ENCODE measurements around the gene ATP6V0E2.

The ATP6V0E2 gene

DNA sequence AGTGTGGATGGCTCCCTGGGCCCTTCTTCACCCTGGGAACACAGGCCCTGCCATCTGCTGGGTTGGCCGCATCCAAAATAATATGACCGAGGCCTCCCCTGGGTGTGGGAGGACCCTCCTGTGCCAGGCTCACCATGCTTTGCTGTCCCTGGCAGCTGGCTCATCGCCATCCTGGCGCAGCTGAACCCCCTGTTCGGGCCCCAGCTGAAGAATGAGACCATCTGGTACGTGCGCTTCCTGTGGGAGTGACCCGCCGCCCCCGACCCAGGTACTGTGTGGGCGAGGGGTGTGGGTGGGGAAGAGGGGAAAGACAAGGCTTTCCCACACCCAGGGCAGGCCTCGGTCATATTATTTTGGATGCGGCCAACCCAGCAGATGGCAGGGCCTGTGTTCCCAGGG is 4.8 kb downstream of the ATP6V0E2 start:
- H3K27me3 ChIP-seq (replicated peaks; ENCODE audit: insufficient read depth, low read length) = no peaks in the 10 kb centered on the region
- peaks cover 13% of the 10 kb centered on the region for H3K4me1 ChIP-seq (ENCODE audit: low read length)
- H3K27ac ChIP-seq (ENCODE audit: low read length) = no peak overlapping the region
- H2AFZ ChIP-seq (ENCODE audit: low read length) = no peak overlapping the region
- H4K20me1 ChIP-seq (ENCODE audit: insufficient read depth, low read length) = no peaks in the 10 kb centered on the region
- H3K4me3 ChIP-seq (ENCODE audit: low read length) = no peak overlapping the region
- peaks cover 9% of the 10 kb centered on the region; the same call in 1 of the 2 replicates for H3F3A ChIP-seq (ENCODE audit: insufficient read depth, low read length)
- H3K79me2 ChIP-seq (ENCODE audit: low read length) = peaks cover 16% of the 10 kb centered on the region
- no peak for DNase-seq
- no peak overlapping the region for H3K9ac ChIP-seq (ENCODE audit: low read length)
- TF ChIP-seq CTCF (IDR thresholded peaks at IDR 0.05; ENCODE audit: low read length) (no peak), EZH2 (optimal IDR thresholded peaks at IDR 0.05; ENCODE audit: low read depth, low read length) (no peak), EZH2phosphoT487 (IDR thresholded peaks at IDR 0.05; ENCODE audit: low read length) (no peak)
- H3K9me2 ChIP-seq (replicated peaks; ENCODE audit: insufficient read depth, low read length) = no peaks in the 10 kb centered on the region
- H3K9me3 ChIP-seq (replicated peaks; ENCODE audit: insufficient read depth, low read length) = no peaks in the 10 kb centered on the region
- H3K4me2 ChIP-seq (ENCODE audit: low read depth, low read length) = no peak overlapping the region
- H3K36me3 ChIP-seq (replicated peaks; ENCODE audit: insufficient read depth, low read length) = no peaks in the 10 kb centered on the region

GRCh38 chr7:149879271-149879743 is 5.5 kb downstream of the ATP6V0E2 start:
- TF ChIP-seq EZH2phosphoT487 (IDR thresholded peaks at IDR 0.05; ENCODE audit: low read length) (no peak), EZH2 (optimal IDR thresholded peaks at IDR 0.05; ENCODE audit: low read depth, low read length) (no peak), CTCF (IDR thresholded peaks at IDR 0.05; ENCODE audit: low read length) (no peak)
- no peak for DNase-seq

DNA sequence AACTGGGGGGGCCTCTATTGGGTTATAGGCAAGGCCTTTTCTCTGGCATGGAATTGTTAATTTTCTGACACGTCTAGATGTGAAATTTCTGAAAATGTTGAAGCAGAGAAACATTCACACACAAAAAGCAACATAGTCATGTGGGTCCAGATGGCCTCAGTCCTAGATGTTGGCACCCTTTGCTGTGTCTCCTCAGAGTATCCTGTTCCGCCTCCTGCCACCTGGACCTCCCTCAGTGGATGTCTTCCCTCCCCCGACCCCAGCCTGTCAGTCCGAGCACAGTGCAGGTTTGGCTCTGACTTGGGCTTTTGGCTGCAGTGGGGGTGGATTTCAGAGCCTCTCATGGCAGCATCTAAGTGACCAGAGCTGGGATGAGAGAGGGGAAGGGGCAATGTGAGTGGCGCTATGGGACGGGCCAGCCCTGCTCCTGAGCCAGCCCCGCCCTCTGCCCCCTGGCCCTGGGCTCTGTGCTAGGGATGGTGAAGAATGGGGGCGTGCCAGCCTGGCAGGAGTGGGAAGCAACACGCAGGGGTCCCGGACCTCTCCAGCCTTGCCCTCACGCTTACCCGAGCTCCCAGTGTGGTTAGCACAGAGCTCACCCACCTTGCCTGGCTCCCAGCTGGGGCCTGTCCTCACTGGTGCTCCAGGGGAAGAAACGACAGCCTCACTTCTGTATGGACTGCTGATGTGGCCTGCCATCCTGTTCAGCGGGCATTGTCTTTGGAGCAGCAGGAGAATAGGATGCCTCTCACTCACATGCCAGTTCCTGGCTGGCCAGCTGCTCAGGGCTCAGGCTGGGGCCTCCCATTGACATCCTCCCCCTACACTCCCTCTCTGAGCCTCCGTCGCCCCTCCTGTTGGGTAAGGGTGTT is 6.2 kb downstream of the ATP6V0E2 start:
- Histone ChIP-seq H2AFZ (ENCODE audit: low read length) (no peak overlapping the region), H3K27me3 (replicated peaks; ENCODE audit: insufficient read depth, low read length) (no peaks in the 10 kb centered on the region), H3K4me1 (ENCODE audit: low read length) (peaks cover 6% of the 10 kb centered on the region), H3K9me2 (replicated peaks; ENCODE audit: insufficient read depth, low read length) (no peaks in the 10 kb centered on the region), H3K79me2 (ENCODE audit: low read length) (peaks cover 8% of the 10 kb centered on the region; the same call in 1 of the 2 replicates), H3K36me3 (replicated peaks; ENCODE audit: insufficient read depth, low read length) (no peaks in the 10 kb centered on the region), H3K4me3 (ENCODE audit: low read length) (no peak overlapping the region), H4K20me1 (ENCODE audit: insufficient read depth, low read length) (no peaks in the 10 kb centered on the region), H3K27ac (ENCODE audit: low read length) (no peak overlapping the region), H3K4me2 (ENCODE audit: low read depth, low read length) (no peak overlapping the region), H3F3A (ENCODE audit: insufficient read depth, low read length) (no peaks in the 10 kb centered on the region), H3K9ac (ENCODE audit: low read length) (no peak overlapping the region), H3K9me3 (replicated peaks; ENCODE audit: insufficient read depth, low read length) (no peaks in the 10 kb centered on the region)
- DNase-seq = no peak
- no peak for TF ChIP-seq EZH2phosphoT487 (IDR thresholded peaks at IDR 0.05; ENCODE audit: low read length)

More at GRCh38 chr7:149879271-149879743, 5.5 kb downstream of the ATP6V0E2 start:
- H3K27me3 ChIP-seq (replicated peaks; ENCODE audit: insufficient read depth, low read length) = no peaks in the 10 kb centered on the region
- H3K79me2 ChIP-seq (ENCODE audit: low read length) = peaks cover 15% of the 10 kb centered on the region
- H3F3A ChIP-seq (ENCODE audit: insufficient read depth, low read length) = peaks cover 4% of the 10 kb centered on the region; the same call in 1 of the 2 replicates
- no peak overlapping the region for H3K9ac ChIP-seq (ENCODE audit: low read length)
- peaks cover 13% of the 10 kb centered on the region for H3K4me1 ChIP-seq (ENCODE audit: low read length)
- no peak overlapping the region for H3K27ac ChIP-seq (ENCODE audit: low read length)
- no peaks in the 10 kb centered on the region for H3K36me3 ChIP-seq (replicated peaks; ENCODE audit: insufficient read depth, low read length)
- no peak overlapping the region for H2AFZ ChIP-seq (ENCODE audit: low read length)
- no peak overlapping the region for H3K4me2 ChIP-seq (ENCODE audit: low read depth, low read length)
- H3K9me3 ChIP-seq (replicated peaks; ENCODE audit: insufficient read depth, low read length) = no peaks in the 10 kb centered on the region
- no peaks in the 10 kb centered on the region for H4K20me1 ChIP-seq (ENCODE audit: insufficient read depth, low read length)
- H3K9me2 ChIP-seq (replicated peaks; ENCODE audit: insufficient read depth, low read length) = no peaks in the 10 kb centered on the region
- no peak overlapping the region for H3K4me3 ChIP-seq (ENCODE audit: low read length)

Measured in MM.1S (cell line).